ENCODE measurements around the gene CTIF.

CTIF gene

GRCh38 chr18:48601343-48601742, 62.5 kb downstream of the CTIF start:
- no peak for DNase-seq (ENCODE audit: low read depth in 2 of 2)

DNA sequence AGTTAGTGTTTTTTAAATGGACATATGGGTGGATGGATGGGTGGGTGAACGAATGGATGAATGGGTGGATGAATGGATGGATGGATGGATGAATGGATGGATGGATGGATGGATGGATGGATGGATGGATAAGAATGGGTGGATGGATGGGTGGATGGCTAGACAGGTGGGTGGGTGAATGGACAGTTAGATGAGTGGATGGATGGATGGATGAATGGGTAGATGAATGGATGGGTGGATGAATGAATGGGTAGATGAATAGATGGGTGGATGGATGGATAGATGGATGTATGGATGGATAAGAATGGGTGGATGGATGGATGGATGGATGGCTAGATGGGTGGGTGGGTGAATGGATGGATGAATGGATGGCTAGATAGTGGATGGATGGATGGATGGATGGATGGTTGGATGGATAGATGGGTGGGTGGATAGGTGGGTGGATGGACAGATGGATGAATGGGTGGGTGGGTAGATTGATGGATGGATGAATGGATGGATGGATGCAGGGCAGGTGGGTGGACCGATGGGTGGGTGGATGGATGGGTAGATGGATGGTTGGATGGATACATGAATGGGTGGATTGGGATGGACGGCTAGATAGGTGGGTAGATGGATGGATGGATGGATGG, 64.0 kb downstream of the CTIF start:
- DNase-seq (ENCODE audit: low read depth in 2 of 2), result no peak

DNA sequence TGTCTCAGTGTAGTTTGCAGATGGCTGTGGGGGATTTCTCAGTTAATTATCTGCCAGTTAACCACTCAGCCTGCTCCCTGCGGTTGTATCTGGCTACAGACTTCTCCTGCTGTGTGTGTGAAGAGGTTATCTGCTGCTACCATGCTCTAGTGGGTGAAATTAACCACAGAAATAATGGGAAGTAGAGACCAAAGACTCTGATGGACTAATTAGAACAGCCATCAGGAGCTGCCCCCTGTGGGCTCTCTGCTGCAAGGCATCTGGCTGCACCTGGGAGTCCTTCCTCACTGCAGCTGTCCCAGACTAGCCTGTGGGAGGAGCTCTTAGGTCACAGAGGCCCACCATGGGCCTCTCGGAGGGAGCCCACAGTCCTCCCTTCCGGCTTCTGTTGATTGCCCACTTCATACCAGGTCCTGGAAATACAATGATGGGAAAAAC, 66.6 kb downstream of the CTIF start:
- DNase-seq (ENCODE audit: low read depth in 2 of 2), result no peak

DNA sequence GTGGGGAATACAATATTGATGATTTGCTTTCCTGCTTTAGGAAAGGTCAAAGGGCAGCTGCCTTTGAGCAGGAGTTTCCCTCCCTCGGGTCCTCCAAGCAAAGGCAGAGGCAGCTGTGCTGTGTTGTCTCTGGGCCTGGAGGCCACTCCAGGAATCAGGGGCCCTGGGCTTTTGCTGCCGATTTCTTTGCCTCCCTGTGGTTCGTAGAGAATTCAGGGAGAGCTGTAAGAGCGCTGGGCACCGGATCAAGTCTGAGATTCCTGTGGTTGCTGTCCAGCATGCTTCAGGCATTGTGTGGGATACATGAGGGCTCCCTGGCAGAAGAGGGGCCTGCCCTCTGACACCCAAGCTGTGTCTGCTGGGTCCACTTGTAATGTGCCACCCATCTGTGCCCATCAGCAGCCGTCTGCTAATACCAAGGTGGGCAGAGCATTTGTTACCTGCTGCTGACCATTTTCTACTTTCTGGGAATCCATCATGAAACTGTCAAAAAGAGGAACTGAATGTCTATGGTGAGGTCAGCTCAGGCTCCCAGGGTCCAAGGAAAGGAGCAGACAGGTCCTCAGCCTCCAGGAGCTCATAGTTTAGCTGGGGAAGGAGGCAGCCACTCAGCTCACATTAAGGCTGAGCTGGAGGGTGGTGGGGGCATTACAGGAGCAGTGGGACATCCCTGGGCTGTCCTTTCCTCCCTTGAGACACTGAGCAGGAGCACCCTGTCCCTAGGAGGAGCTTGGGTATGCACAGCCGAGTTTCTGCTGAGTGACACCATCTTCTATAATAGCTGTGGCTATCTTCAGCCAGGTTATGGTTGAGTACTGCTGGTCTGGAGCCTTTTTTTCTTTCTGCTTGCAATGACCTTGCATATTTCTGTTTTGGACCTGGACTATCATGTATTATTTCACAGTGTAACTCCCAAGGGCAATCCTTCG, 68.5 kb downstream of the CTIF start:
- no peak for DNase-seq (ENCODE audit: low read depth in 2 of 2)

DNA sequence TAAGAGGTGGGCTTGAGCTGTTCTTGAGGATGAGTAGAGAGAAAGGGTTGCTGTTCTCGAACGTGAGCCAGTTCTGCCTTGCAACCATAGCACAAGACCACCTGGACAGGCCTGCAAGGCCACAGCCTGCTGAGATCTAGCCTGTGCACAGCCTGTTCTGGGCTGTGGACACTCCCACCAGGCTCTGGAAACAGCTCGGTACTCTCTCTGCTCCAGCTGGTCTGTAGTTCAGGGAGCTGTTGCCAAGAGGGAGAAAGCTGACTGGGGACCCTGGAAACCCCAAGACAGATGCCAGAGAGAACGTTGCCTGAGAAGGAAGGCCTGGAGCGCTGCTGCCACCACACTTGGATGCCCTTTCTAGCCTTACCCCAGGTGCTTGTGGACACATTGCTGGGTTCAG, 69.8 kb downstream of the CTIF start:
- DNase-seq (ENCODE audit: low read depth in 2 of 2), result no peak

- no peak for DNase-seq (ENCODE audit: low read depth in 2 of 2)
Measured at GRCh38 chr18:48609114-48609513, 70.3 kb downstream of the CTIF start.

DNA sequence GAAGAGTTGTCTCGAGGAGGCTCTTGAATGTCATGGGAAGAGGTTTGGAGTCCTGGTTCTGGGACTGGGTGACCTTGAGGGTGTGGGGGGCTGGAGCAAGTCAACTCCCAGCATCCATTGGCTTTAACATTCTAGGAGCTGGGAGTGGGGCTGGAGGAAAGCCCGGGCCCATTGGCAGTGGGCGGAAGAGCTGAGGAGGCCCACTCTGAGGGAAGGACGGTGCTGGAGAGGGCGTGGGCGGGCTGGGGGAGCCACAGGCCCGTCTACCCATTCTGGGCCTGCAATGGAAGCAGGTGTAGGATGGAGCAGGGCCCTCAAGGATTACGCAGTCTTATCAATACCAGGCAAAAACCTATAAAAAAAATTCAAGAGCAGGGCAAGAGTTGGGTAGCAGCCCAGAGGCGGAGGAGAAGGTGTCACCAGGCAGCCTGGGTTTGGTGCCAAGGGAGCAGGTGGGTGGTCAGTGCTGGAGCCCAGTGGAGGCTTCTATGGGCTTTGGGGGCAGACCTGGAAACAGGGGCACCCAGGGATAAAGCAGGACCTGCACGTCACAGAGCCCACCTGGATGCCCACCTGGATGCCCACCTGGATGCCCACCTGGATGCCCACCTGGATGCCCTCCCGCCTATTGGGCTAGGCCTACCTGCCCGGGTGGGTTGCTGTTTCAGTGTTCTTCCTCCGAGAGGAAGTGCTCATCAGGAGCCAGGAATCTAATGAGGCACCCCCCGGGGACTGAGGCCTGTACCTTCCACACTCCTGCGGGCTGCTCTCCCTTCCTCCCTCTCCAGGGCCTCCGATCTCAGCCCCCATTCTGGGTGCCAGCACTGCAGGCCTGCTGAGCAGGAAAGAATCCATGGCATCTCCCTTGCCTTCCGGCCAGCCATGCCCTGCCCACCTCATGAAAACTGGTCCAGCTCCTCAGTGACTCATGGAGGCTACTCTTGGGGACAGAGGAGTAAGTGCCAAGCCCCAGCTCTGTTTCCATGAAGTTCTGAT, 71.3 kb downstream of the CTIF start:
- no peak for DNase-seq (ENCODE audit: low read depth in 2 of 2)

DNA sequence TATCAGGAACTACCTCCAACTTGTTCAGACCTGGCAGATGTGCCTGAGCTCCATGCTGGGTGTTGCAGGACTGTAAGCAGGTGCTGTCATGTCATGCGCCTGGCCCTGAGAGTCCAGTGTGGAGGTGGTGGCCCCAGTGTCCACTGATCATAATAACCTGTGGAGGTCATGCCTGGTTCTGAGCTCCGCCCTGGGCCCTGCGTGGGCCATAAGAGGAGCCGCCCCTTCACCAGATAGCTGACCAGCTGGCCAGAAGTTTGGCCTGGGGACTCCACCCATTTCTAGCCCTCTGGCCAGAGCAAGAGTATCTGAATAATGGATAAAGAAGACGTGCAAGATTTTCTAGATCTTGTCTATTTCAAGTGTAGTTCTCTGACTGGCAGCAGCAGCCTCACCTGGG, 72.4 kb downstream of the CTIF start:
- no peak for DNase-seq (ENCODE audit: low read depth in 2 of 2)

- DNase-seq (ENCODE audit: low read depth in 2 of 2), result no peak
Measured at GRCh38 chr18:48611785-48612480, 73.1 kb downstream of the CTIF start.

- no peak for DNase-seq (ENCODE audit: low read depth in 2 of 2)
Measured at GRCh38 chr18:48612511-48612910, 73.7 kb downstream of the CTIF start.

GRCh38 chr18:48612917-48613316, 74.1 kb downstream of the CTIF start:
- DNase-seq (ENCODE audit: low read depth in 2 of 2), result no peak

GRCh38 chr18:48613589-48614404, 75.0 kb downstream of the CTIF start:
- no peak for DNase-seq (ENCODE audit: low read depth in 2 of 2)

DNA sequence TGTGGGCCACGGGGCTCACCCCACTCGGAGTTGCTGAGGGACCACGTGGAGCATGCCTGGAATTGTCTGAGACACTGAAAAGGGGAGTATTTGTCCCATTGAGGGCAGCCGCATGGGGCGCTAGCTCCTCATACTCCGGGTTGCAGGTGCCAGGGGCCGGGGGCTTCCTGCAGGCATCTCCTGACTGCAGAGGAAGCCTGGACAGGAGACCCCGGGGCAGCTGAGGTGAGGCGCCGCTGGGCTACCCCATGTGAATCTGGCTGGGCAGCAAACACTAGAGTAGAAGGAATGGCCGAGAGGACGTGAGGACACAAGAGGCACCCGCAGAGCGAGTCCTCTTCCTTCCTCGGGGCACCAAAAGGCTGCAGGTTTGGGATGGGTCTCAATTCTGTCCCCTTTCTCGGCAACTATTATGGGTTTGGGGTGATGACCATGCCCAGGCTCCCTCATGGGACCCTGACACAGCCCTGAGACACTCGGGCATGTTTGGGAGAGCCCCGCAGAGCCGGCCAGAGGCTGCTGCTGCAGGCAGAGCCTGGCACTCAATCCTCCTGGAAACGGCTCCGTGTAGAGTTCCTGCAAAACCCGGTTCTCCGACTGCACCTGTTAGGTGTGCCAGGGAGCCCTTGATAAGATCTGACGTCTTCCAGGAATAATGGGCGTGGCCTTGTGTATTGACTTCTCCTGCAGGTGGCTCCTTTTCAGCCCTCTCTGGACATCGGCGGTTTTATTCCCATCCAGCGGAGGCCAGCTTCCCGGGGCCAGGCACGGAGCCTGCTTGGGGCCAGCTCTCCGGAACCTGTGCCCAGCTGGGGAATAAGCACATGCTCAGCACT, 77.0 kb downstream of the CTIF start:
- no peak for DNase-seq (ENCODE audit: low read depth in 2 of 2)

- no peak for DNase-seq (ENCODE audit: low read depth in 2 of 2)
Measured at GRCh38 chr18:48616484-48617255, 77.8 kb downstream of the CTIF start.

GRCh38 chr18:48617844-48618497, 79.1 kb downstream of the CTIF start:
- DNase-seq (ENCODE audit: low read depth in 2 of 2), result no peak

GRCh38 chr18:48619016-48619415, 80.2 kb downstream of the CTIF start:
- DNase-seq (ENCODE audit: low read depth in 2 of 2), result no peak

- DNase-seq (ENCODE audit: low read depth in 2 of 2), result no peak
Measured at GRCh38 chr18:48619501-48619900, 80.7 kb downstream of the CTIF start.

- no peak for DNase-seq (ENCODE audit: low read depth in 2 of 2)
Measured at GRCh38 chr18:48620071-48620470, 81.2 kb downstream of the CTIF start.
